OCI-LY3 (cell line): ENCODE data around the gene CHMP6.

Source experiments
- H2AFZ ChIP-seq: fragments of 200-600, 300-600 bp; shearing (Covaris generic); 2 replicates; pipeline ENCODE4 v1.6.0; 2014; ENCODE audit warnings: antibody characterized with exemption, low read depth, low read length
- H3K27ac ChIP-seq: fragments of 200-600, 300-600 bp; sonication (generic); 2 replicates; pipeline ENCODE4 v1.5.1; 2014; ENCODE audit warnings: mild to moderate bottlenecking, low read length, moderate library complexity, mixed read lengths
- H3K27me3 ChIP-seq: fragments of 200-600, 300-600 bp; sonication (generic); 2 replicates; pipeline ENCODE4 v1.6.1; 2014; ENCODE audit warnings: low read depth, low read length, mixed read lengths
- H3K36me3 ChIP-seq: fragments of 200-600, 300-600 bp; sonication (generic); replicated peaks from 2 replicates; pipeline ENCODE3; 2014; ENCODE audit warnings: low read depth, low read length, mixed read lengths
- H3K4me1 ChIP-seq: fragments of 300-600, 200-600 bp; sonication (generic); 2 replicates; pipeline ENCODE4 v1.6.1; 2014; ENCODE audit warnings: low read length, mixed read lengths
- H3K4me2 ChIP-seq: fragments of 200-600, 300-600 bp; sonication (generic); 2 replicates; pipeline ENCODE4 v1.6.1; 2014; ENCODE audit warnings: low read length, mixed read lengths
- H3K4me3 ChIP-seq: fragments of 300-600, 200-600 bp; sonication (generic); 2 replicates; pipeline ENCODE4 v1.5.1; 2014; ENCODE audit warnings: antibody characterized with exemption, mild to moderate bottlenecking, low read length, moderate library complexity
- H3K79me2 ChIP-seq: fragments of 300-600, 200-600 bp; shearing (Covaris generic); 2 replicates; pipeline ENCODE4 v1.6.1; 2014; ENCODE audit warnings: mild to moderate bottlenecking, low read length, mixed read lengths
- H3K9ac ChIP-seq: fragments of 300-600, 200-600 bp; shearing (Covaris generic); 2 replicates; pipeline ENCODE4 v1.6.0; 2014; ENCODE audit warnings: mild to moderate bottlenecking, low read length, moderate library complexity
- H3K9me3 ChIP-seq: fragments of 200-600, 300-600 bp; shearing (Covaris generic); 2 replicates; pipeline ENCODE4 v1.6.1; 2014; ENCODE audit warnings: low read length, mixed read lengths; ENCODE audit not compliant: insufficient read depth
- H4K20me1 ChIP-seq: fragments of 200-600, 300-600 bp; sonication (generic); 2 replicates; pipeline ENCODE4 v1.6.1; 2016; ENCODE audit warnings: low read length, mixed read lengths; ENCODE audit not compliant: insufficient read depth
- CTCF ChIP-seq: fragments of 200-600, 300-600 bp; sonication (generic); IDR thresholded peaks from 2 replicates; pipeline ENCODE4 v1.5.1; 2014; ENCODE audit warnings: antibody characterized with exemption, low read length, low read depth
- EZH2phosphoT487 ChIP-seq: fragments of 200-600 bp; shearing (Covaris generic); IDR thresholded peaks from 2 replicates; pipeline ENCODE4 v1.6.1; 2018; ENCODE audit warnings: antibody characterized with exemption, mixed run types, low read depth

Gene CHMP6

GRCh38 chr17:80965606-80966005 is 26.0 kb upstream of the CHMP6 start:
- H3K27ac ChIP-seq = no peak overlapping the region
- no peak overlapping the region for H3K4me2 ChIP-seq
- no peaks in the 10 kb centered on the region for H4K20me1 ChIP-seq
- H3K27me3 ChIP-seq = 0 out of 2 replicates have a peak, but pooled peaks cover 8% of the 10 kb centered on the region
- H3K9me3 ChIP-seq = no peaks in the 10 kb centered on the region
- no peaks in the 10 kb centered on the region for H3K79me2 ChIP-seq
- H2AFZ ChIP-seq = no peak overlapping the region
- H3K4me1 ChIP-seq = no peaks in the 10 kb centered on the region
- H3K9ac ChIP-seq = no peak overlapping the region
- no peaks in the 10 kb centered on the region for H3K36me3 ChIP-seq
- TF ChIP-seq EZH2phosphoT487 (no peak), CTCF (no peak)
- H3K4me3 ChIP-seq = no peak overlapping the region

DNA sequence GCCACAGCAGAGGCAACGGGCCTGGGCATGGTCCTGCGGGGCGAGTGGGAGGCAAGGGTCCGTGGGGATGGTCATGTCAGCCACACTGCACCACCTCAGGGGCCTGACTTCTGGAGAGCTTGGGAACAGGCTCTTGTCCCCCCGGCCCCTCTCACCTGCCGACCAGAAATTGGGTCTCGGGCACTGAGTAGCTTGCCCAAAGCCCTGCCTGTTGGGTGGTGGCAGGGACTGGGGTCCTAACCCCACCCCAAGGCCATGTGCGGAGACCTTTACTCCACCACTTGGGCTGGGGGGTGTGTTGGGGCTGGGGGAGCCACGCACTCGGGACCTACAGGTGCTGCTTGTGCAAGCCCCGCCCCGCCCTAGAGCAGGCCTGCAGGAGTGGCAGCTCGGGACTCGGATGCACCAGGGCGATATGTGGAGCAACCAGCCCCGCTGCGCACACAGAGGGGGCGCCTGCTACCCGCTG is 24.2 kb upstream of the CHMP6 start:
- H3K79me2 ChIP-seq = no peaks in the 10 kb centered on the region
- H3K9ac ChIP-seq = no peak overlapping the region
- H3K27me3 ChIP-seq = 0 out of 2 replicates have a peak, but pooled peaks cover 10% of the 10 kb centered on the region
- TF ChIP-seq CTCF = no peak
- TF ChIP-seq EZH2phosphoT487 = no peak
- no peak overlapping the region for H3K4me3 ChIP-seq
- H3K4me1 ChIP-seq = no peaks in the 10 kb centered on the region
- no peaks in the 10 kb centered on the region for H4K20me1 ChIP-seq
- no peak overlapping the region for H3K27ac ChIP-seq
- H3K4me2 ChIP-seq = no peak overlapping the region
- H3K9me3 ChIP-seq = no peaks in the 10 kb centered on the region
- H3K36me3 ChIP-seq = no peaks in the 10 kb centered on the region
- no peak overlapping the region for H2AFZ ChIP-seq

- H3K9ac ChIP-seq = no peak overlapping the region
- H3K4me3 ChIP-seq = no peak overlapping the region
- no peak for TF ChIP-seq CTCF
- no peak for TF ChIP-seq EZH2phosphoT487
- no peaks in the 10 kb centered on the region for H3K9me3 ChIP-seq
- H3K27me3 ChIP-seq = 0 out of 2 replicates have a peak, but pooled peaks cover 10% of the 10 kb centered on the region
- no peak overlapping the region for H3K27ac ChIP-seq
- no peaks in the 10 kb centered on the region for H4K20me1 ChIP-seq
- H3K79me2 ChIP-seq = no peaks in the 10 kb centered on the region
- H2AFZ ChIP-seq = no peak overlapping the region
- H3K36me3 ChIP-seq = no peaks in the 10 kb centered on the region
- no peaks in the 10 kb centered on the region for H3K4me1 ChIP-seq
- H3K4me2 ChIP-seq = no peak overlapping the region
Measured at GRCh38 chr17:80968602-80969029, 23.0 kb upstream of the CHMP6 start.

- Histone ChIP-seq H4K20me1 (no peaks in the 10 kb centered on the region), H3K4me3 (no peak overlapping the region), H2AFZ (no peak overlapping the region), H3K36me3 (no peaks in the 10 kb centered on the region), H3K9ac (no peak overlapping the region), H3K27ac (no peak overlapping the region), H3K9me3 (no peaks in the 10 kb centered on the region), H3K4me1 (no peaks in the 10 kb centered on the region), H3K79me2 (no peaks in the 10 kb centered on the region), H3K4me2 (no peak overlapping the region), H3K27me3 (0 out of 2 replicates have a peak, but pooled peaks cover 10% of the 10 kb centered on the region)
- no peak for TF ChIP-seq CTCF
- TF ChIP-seq EZH2phosphoT487 = no peak
Measured at GRCh38 chr17:80969030-80969673, 22.5 kb upstream of the CHMP6 start.
